ENCODE measurements around the gene CYP4B1.

DNA sequence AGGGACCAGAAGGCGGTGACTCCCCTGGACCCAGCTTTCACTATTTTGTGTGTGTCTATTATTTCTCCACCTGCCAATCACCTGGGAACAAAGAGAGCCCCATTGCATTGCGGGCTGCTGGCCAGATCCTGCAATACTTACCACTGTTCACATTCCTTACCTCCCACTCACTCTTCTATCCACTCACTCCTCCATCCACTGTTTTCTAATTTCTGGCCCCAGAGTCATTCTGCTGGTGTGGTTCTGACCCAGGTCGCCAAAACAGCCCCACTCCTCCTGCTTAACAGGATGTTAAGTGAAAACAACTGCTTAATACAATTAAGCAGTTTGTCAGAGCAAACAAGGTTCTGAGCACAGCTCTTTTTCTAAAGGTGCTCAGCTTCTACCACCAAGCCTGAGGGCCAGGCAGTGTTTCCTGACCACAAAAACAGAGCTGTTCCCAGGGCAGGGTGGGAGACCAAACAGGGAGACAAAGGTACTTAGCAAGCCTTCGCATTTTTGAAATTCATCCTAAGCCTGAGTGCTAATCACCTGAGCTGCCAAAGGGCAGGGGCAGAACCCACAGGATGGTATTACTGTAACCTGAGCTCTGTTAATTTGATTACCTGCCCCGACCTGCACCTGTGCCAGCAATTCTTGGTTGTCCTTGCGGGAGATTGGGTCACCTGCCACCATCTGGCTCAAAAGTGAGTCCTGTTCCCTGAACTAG, 41.4 kb upstream of the CYP4B1 start:
- no peak for TF ChIP-seq POLR2A (IDR thresholded peaks at IDR 0.05; ENCODE audit: low read length)
- no peak for TF ChIP-seq GATA1 (IDR thresholded peaks at IDR 0.05; ENCODE audit: low read depth, low read length)

Measured in erythroblast (primary cell).